ENCODE results near the gene TEPSIN. TPM values are rescaled to one million over a fixed set of nuclear protein-coding genes. Genes with fewer than 3 reads are reported as not detected.
A peak's percentile ranks its signal among the peaks of the same experiment; 100 is the strongest.
"Not testable (repeated sequence)": the region's sequence is repeated elsewhere in the genome, so short reads cannot be mapped to it uniquely, and the experiment has no call there.

Gene TEPSIN
- total RNA-seq, 2 experiments from 2014 or later: 54.5 to 63.2 TPM

GRCh38 chr17:81227630-81228029 is 11.2 kb downstream of the TEPSIN start:
- H3K4me3 Mint-ChIP-seq, POLR2A ChIA-PET, CTCF ChIA-PET: not testable (repeated sequence)

GRCh38 chr17:81223762-81224130 is 15.1 kb downstream of the TEPSIN start:
- peaks cover 3% of the 10 kb centered on the region for H3K9me3 Mint-ChIP-seq
- H3K27me3 Mint-ChIP-seq: no peaks in the 10 kb centered on the region
- peak overlapping the region; percentile 64 for H3K27ac Mint-ChIP-seq
- peaks cover 5% of the 10 kb centered on the region for H3K36me3 Mint-ChIP-seq (ENCODE audit: low read depth)
- peaks cover 22% of the 10 kb centered on the region for H3K4me1 Mint-ChIP-seq
- ChIA-PET CTCF (no interaction called here), POLR2A (no interaction called here)
- H3K4me3 Mint-ChIP-seq: peak overlapping the region; percentile 73
- no peak for DNase-seq

More at GRCh38 chr17:81227630-81228029, 11.2 kb downstream of the TEPSIN start:
- Mint-ChIP-seq H3K4me1 (peaks cover 14% of the 10 kb centered on the region), H3K36me3 (ENCODE audit: low read depth) (peaks cover 19% of the 10 kb centered on the region)
- H3K27ac Mint-ChIP-seq, H3K9me3 Mint-ChIP-seq, DNase-seq, H3K27me3 Mint-ChIP-seq: not testable (repeated sequence)

- CTCF ChIA-PET: interaction anchor here (0.6 to 1.6 kb wide), 4 partner anchors 10 to 284 kb away, joined by 3 to 5 read pairs (median 4); partner anchors contain the start of genes NDUFAF8 and TEPSIN
- peak; percentile 99 for DNase-seq
- Mint-ChIP-seq H3K4me3 (peak within 1 kb of the TSS; percentile 73), H3K27ac (peak within 1 kb of the TSS; percentile 64), H3K9me3 (peaks cover 3% of the 10 kb centered on the region), H3K27me3 (no peaks in the 10 kb centered on the region), H3K36me3 (ENCODE audit: low read depth) (peaks cover 5% of the 10 kb centered on the region), H3K4me1 (peaks cover 22% of the 10 kb centered on the region)
- POLR2A ChIA-PET: no interaction called here
Observed at GRCh38 chr17:81222906-81223761, 15.7 kb downstream of the TEPSIN start, which contains the start of gene CEP131. Gene CEP131, minus strand, starts transcription at chr17:81222965. Its CDS starts 2,909 bp downstream, at chr17:81220056.

GRCh38 chr17:81222620-81222905 is 16.3 kb downstream of the TEPSIN start:
- no peaks in the 10 kb centered on the region for H3K27me3 Mint-ChIP-seq
- CTCF ChIA-PET: interaction anchor here (0.6 to 1.6 kb wide), 4 partner anchors 11 to 285 kb away, joined by 3 to 5 read pairs (median 4); partner anchors contain the start of genes NDUFAF8 and TEPSIN
- H3K4me1 Mint-ChIP-seq: peaks cover 17% of the 10 kb centered on the region
- peaks cover 1% of the 10 kb centered on the region for H3K36me3 Mint-ChIP-seq (ENCODE audit: low read depth)
- no peak overlapping the region for H3K27ac Mint-ChIP-seq
- DNase-seq: no peak
- peaks cover 3% of the 10 kb centered on the region for H3K9me3 Mint-ChIP-seq
- POLR2A ChIA-PET: no interaction called here
- H3K4me3 Mint-ChIP-seq: peak overlapping the region; percentile 73

- POLR2A ChIA-PET: no interaction called here
- CTCF ChIA-PET: interaction anchor here (0.5 to 1.6 kb wide), 3 partner anchors 11 to 333 kb away, joined by 3 to 5 read pairs (median 4); partner anchors contain the start of genes NDUFAF8 and TEPSIN
- peaks cover 16% of the 10 kb centered on the region for H3K4me1 Mint-ChIP-seq
- H3K36me3 Mint-ChIP-seq (ENCODE audit: low read depth): no peaks in the 10 kb centered on the region
- peaks cover 3% of the 10 kb centered on the region for H3K9me3 Mint-ChIP-seq
- peak overlapping the region; percentile 73 for H3K4me3 Mint-ChIP-seq
- H3K27ac Mint-ChIP-seq: no peak overlapping the region
- DNase-seq: no peak
- no peaks in the 10 kb centered on the region for H3K27me3 Mint-ChIP-seq
Observed at GRCh38 chr17:81221842-81222619, 16.8 kb downstream of the TEPSIN start.

DNA sequence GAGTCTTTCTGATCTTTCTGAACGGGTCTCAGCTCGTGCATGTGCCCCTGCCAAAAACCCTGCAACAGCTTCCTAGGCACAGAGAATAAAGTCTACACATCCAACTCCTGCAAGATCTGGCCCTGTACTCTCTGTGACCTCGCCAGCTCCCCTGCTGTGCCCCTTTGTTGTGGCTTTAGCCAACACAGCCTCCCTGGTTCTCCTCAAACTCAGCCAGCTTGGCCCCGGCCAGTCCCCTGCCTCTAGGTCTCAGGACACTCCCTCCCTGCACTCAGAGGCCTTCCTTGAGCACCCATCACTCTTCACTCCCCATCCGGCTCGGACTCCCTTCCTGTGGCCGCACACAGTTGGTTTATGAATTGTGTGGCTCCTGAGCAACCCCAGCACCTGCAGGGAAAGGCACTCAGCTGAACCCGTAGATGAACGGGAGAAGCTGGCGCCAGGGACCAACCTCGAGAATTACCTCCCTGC is 17.4 kb downstream of the TEPSIN start:
- no peaks in the 10 kb centered on the region for H3K27me3 Mint-ChIP-seq
- peak overlapping the region; percentile 73 for H3K4me3 Mint-ChIP-seq
- H3K36me3 Mint-ChIP-seq (ENCODE audit: low read depth): no peaks in the 10 kb centered on the region
- DNase-seq: no peak
- H3K4me1 Mint-ChIP-seq: peaks cover 16% of the 10 kb centered on the region
- POLR2A ChIA-PET: no interaction called here
- peak overlapping the region; percentile 65 for H3K27ac Mint-ChIP-seq
- H3K9me3 Mint-ChIP-seq: peaks cover 2% of the 10 kb centered on the region
- CTCF ChIA-PET: no interaction called here

DNA sequence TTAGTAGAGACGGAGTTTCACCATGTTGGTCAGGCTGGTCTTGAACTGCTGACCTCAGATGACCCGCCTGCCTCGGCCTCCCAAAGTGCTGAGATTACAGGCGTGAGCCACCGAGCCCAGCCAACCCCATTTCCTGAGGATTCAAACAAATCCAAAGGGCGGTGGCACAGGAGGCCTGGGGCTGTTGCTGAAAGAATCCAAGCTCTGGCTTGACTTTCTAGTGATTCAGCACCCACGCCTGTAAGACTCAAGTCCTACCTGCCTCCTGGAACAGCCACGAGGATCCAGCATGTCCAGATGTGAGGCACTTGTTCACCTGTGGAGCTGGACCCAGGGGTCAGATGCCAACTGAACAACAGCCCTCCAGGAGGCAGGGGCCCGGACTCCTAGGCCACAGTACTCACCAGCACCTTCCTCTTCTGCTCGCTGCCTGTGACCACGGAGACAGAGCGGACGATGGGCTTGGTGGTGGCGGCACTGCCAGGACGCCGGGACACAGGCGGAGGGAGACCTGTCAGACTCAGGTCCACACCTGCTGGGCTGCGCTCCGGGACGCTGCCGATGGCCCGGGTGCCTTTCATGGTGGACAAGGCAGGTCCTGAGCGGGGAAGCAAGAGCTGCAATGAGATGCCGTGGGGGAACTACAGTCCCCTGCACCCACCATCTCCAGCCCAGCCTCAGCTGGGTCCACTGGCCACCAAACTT is 19.2 kb downstream of the TEPSIN start:
- no peak for DNase-seq
- Mint-ChIP-seq H3K36me3 (ENCODE audit: low read depth) (no peaks in the 10 kb centered on the region), H3K27me3 (no peaks in the 10 kb centered on the region), H3K4me3 (no peak overlapping the region), H3K4me1 (peaks cover 16% of the 10 kb centered on the region), H3K27ac (no peak overlapping the region), H3K9me3 (no peaks in the 10 kb centered on the region)
- ChIA-PET POLR2A (no interaction called here), CTCF (interaction anchor here (0.7 kb wide), 1 partner anchor 1605 kb away, joined by 3 read pairs; no protein-coding TSS in a partner anchor)

DNA sequence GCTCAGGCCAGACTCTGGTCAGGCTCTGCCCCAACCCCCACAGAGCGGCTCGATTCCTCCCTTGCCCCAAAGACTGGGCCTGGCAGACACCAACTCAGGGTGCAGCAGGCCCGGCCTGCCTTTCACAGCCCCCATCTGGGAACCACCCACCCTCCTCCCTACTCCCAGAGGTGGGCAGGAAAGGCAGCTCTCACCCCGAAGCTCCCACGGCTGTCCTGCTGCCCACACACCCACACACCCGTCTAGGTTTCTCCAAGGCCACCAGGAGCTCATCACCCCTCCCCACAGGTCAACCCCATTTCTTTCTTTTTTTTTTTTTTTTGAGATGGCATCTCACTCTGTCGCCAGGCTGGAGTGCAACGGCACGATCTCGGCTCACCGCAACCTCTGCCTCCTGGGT is 19.9 kb downstream of the TEPSIN start:
- Mint-ChIP-seq H3K27me3 (no peaks in the 10 kb centered on the region), H3K4me1 (peaks cover 15% of the 10 kb centered on the region), H3K36me3 (ENCODE audit: low read depth) (no peaks in the 10 kb centered on the region), H3K4me3 (no peak overlapping the region), H3K9me3 (no peaks in the 10 kb centered on the region), H3K27ac (no peak overlapping the region)
- no peak for DNase-seq
- CTCF ChIA-PET: interaction anchor here (0.6 to 0.7 kb wide), 2 partner anchors 1148 to 1605 kb away, joined by 3 to 5 read pairs; no protein-coding TSS in a partner anchor
- POLR2A ChIA-PET: no interaction called here

DNA sequence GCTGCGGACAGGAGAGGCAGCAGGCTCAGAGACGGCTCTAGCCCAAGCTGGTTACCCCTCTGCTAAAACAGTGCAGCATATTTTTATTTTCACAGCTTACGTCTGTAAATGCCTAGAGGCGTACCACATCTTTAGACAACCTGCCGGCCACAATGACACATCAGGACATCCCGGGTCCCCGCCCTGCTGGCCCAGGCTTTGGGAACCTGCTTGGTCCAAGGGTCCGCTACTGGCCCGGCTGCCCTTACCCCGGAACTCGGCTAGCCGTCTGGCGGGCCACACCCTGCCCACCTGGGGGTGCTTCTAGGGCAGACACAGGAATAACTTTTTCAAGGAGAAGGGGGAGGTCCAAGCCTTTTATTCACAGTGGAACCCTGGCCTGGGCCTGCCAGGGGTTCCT is 20.4 kb downstream of the TEPSIN start:
- H3K27ac Mint-ChIP-seq: no peak overlapping the region
- ChIA-PET CTCF (interaction anchor here (0.6 kb wide), 1 partner anchor 1148 kb away, joined by 5 read pairs; no protein-coding TSS in a partner anchor), POLR2A (no interaction called here)
- DNase-seq: no peak
- no peak overlapping the region for H3K4me3 Mint-ChIP-seq
- H3K9me3 Mint-ChIP-seq: no peaks in the 10 kb centered on the region
- H3K4me1 Mint-ChIP-seq: peaks cover 10% of the 10 kb centered on the region
- H3K27me3 Mint-ChIP-seq: no peaks in the 10 kb centered on the region
- no peaks in the 10 kb centered on the region for H3K36me3 Mint-ChIP-seq (ENCODE audit: low read depth)

DNA sequence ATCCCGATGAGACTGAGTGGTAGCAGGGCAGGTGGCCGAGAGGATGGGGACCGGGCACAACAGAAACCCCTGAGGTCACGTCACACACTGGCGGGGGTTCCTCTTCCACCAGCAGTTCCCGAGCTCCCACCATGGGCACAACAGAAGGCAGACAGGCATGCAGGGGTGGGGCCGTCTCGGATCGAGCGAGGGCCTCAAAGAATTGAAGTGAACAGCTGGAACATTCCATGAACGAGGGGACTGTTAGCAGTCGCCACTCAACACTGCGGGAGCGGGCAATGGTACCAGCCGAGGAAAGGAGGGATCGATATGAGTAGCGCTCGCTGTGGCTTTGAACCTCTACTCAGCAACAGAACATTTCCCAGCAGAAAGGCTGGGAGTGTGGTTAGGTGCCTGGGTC is 21.4 kb downstream of the TEPSIN start:
- H3K9me3 Mint-ChIP-seq: no peaks in the 10 kb centered on the region
- no peak for DNase-seq
- H3K4me3 Mint-ChIP-seq: no peak overlapping the region
- H3K36me3 Mint-ChIP-seq (ENCODE audit: low read depth): no peaks in the 10 kb centered on the region
- peaks cover 8% of the 10 kb centered on the region for H3K4me1 Mint-ChIP-seq
- ChIA-PET POLR2A (interaction anchor here (0.5 kb wide), 1 partner anchor 54 kb away, joined by 4 read pairs; no protein-coding TSS in a partner anchor), CTCF (no interaction called here)
- H3K27ac Mint-ChIP-seq: no peak overlapping the region
- H3K27me3 Mint-ChIP-seq: no peaks in the 10 kb centered on the region

- CTCF ChIA-PET: no interaction called here
- no peaks in the 10 kb centered on the region for H3K36me3 Mint-ChIP-seq (ENCODE audit: low read depth)
- H3K27me3 Mint-ChIP-seq: no peaks in the 10 kb centered on the region
Observed at GRCh38 chr17:81213978-81214377, 24.9 kb downstream of the TEPSIN start.

DNA sequence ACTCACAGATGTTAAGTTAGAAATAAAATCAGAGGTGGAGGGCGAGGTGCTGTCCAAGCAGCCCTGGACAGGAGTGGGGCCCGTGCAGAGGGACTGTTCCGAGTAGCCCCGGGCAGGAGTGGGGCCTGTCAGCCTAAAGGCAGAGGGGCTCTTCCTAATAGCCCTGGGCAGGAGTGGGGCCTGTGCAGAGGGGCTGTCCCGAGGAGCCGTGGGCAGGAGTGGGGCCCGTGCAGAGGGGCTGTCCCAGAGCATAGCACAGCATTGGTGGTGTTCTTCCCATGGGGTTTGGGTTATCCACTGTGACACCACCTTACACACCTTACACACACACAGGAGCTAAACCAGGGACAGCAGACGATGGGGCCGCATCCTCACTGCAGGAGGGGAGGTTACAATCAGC is 26.5 kb downstream of the TEPSIN start:
- ChIA-PET POLR2A (no interaction called here), CTCF (no interaction called here)
- Mint-ChIP-seq H3K27me3 (no peaks in the 10 kb centered on the region), H3K36me3 (ENCODE audit: low read depth) (no peaks in the 10 kb centered on the region), H3K4me1 (no peaks in the 10 kb centered on the region), H3K27ac (no peak overlapping the region), H3K9me3 (no peaks in the 10 kb centered on the region), H3K4me3 (no peak overlapping the region)
- DNase-seq: no peak

More at GRCh38 chr17:81213978-81214377, 24.9 kb downstream of the TEPSIN start:
- Mint-ChIP-seq H3K27ac (no peak overlapping the region), H3K9me3 (no peaks in the 10 kb centered on the region), H3K4me1 (no peaks in the 10 kb centered on the region), H3K4me3 (no peak overlapping the region)
- POLR2A ChIA-PET: no interaction called here
- DNase-seq: no peak

Data from activated CD4-positive, alpha-beta T cell treated with anti-CD3 and anti-CD28 coated beads, Interleukin-2, amount 10 ng/mL, durations not matched to agents 7 days and 5 days (primary cell).